Calu3 (cell line): ENCODE measurements around the gene ZBTB49. TPM values are rescaled to one million over a fixed set of nuclear protein-coding genes. Genes with fewer than 3 reads are reported as not detected.

Experiments used
- BruUV-seq: library from RNA; stranded (reverse); fragments of 400-500 nt; replicated peaks from 2 replicates; lab custom pipeline; 2021; lab: Mats Ljungman, UMichigan
- CTCF ChIA-PET: fragments of 300-600 bp; sonication (Branson Sonifier 250); formaldehyde crosslinking; loops from one replicate; lab custom pipeline; 2022; ENCODE audit warnings: antibody characterized with exemption; lab: Charles Lee
- DNase-seq: peaks from one replicate; pipeline ENCODE4 v3.0.0; 2022
- H3K27ac Mint-ChIP-seq: one replicate; pipeline ENCODE4 v1.8.0; 2022; ENCODE audit warnings: mixed read lengths; ENCODE audit not compliant: unreplicated experiment
- H3K27me3 Mint-ChIP-seq: one replicate; pipeline ENCODE4 v1.8.0; 2022; ENCODE audit warnings: mixed read lengths; ENCODE audit not compliant: unreplicated experiment
- H3K36me3 Mint-ChIP-seq: one replicate; pipeline ENCODE4 v1.8.0; 2022; ENCODE audit warnings: mild to moderate bottlenecking, moderate library complexity, mixed read lengths; ENCODE audit not compliant: insufficient read depth, unreplicated experiment
- H3K4me1 Mint-ChIP-seq: one replicate; pipeline ENCODE4 v1.8.0; 2022; ENCODE audit warnings: mild to moderate bottlenecking, low read depth, mixed read lengths; ENCODE audit not compliant: unreplicated experiment
- H3K4me3 Mint-ChIP-seq: one replicate; pipeline ENCODE4 v1.8.0; 2022; ENCODE audit warnings: mild to moderate bottlenecking, low read depth, moderate library complexity, mixed read lengths; ENCODE audit not compliant: unreplicated experiment
- H3K9me3 Mint-ChIP-seq: one replicate; pipeline ENCODE4 v1.8.0; 2022; ENCODE audit warnings: low read depth, mixed read lengths; ENCODE audit not compliant: unreplicated experiment
- intact Hi-C: fragments of 100-400 bp; cut with micrococcal nuclease; formaldehyde crosslinking; loops from one replicate; pipeline ENCODE4 v1.10.0; 2022; ENCODE audit not compliant: unreplicated experiment
- total RNA-seq: library from RNA; stranded (reverse); gene quantifications from 2 replicates; pipeline ENCODE4 v1.2.3, GENCODE V29; 2022
- TF ChIP-seq, protein P1 (sequence below): fragments of 200-600 bp; IDR thresholded peaks from one replicate; pipeline ENCODE4 v1.8.0; 2022; ENCODE audit warnings: antibody characterized with exemption; ENCODE audit not compliant: unreplicated experiment

ZBTB49 gene
- total RNA-seq, 1 experiment from 2014 or later, result 3.3 TPM

DNA sequence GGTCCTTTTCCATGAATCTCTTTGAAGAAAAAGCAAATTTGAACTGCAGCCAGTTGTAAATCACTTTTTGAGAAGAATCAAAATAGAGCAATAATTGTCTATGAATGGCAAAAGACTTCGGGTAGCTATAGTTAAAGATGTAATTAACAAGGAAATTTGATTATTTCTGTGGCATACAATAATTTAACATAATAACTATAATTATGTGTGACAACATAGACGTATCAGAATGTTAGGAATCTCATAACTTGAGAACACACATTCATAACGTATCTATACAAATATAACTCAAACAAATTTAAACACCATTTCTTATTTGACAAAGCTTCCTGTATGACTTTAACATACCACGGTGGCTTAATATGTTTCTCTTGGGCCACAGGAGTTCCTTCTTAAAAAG, 60.9 kb downstream of the ZBTB49 start:
- CTCF ChIA-PET, result interaction anchor here (0.6 kb wide), 1 partner anchor 34 kb away, joined by 4 read pairs; no protein-coding TSS in a partner anchor
- BruUV-seq, result no TSS peak

DNA sequence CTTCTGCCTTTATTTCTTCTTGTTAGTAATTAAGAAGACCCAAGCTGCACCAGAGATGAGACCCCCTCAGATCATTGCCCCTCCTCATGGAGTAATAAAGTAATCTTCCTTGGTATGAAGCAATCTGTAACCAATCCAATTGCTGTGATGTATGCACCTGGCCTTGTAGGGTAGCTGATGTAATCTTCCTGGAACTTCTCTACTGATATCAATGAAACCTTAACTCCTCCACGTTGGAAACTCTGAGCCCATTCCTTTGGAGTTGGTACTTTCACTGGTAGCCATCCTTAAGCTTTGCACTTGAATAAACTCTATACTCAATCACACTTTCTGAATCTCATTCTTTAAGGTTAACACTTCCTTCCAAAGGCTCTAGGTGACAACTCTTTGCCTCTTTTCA, 65.3 kb downstream of the ZBTB49 start:
- peaks cover 55% of the 10 kb centered on the region for H3K27me3 Mint-ChIP-seq
- CTCF ChIA-PET, result no interaction called here
- no peaks in the 10 kb centered on the region for H3K4me1 Mint-ChIP-seq
- H3K9me3 Mint-ChIP-seq, result no peaks in the 10 kb centered on the region
- no peak overlapping the region for H3K27ac Mint-ChIP-seq
- BruUV-seq, result no TSS peak
- no peaks in the 10 kb centered on the region for H3K36me3 Mint-ChIP-seq
- TF ChIP-seq, protein P1, sequence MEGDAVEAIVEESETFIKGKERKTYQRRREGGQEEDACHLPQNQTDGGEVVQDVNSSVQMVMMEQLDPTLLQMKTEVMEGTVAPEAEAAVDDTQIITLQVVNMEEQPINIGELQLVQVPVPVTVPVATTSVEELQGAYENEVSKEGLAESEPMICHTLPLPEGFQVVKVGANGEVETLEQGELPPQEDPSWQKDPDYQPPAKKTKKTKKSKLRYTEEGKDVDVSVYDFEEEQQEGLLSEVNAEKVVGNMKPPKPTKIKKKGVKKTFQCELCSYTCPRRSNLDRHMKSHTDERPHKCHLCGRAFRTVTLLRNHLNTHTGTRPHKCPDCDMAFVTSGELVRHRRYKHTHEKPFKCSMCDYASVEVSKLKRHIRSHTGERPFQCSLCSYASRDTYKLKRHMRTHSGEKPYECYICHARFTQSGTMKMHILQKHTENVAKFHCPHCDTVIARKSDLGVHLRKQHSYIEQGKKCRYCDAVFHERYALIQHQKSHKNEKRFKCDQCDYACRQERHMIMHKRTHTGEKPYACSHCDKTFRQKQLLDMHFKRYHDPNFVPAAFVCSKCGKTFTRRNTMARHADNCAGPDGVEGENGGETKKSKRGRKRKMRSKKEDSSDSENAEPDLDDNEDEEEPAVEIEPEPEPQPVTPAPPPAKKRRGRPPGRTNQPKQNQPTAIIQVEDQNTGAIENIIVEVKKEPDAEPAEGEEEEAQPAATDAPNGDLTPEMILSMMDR, result no peak
- intact Hi-C loops, result no loop called here
- no peak for DNase-seq
- H3K4me3 Mint-ChIP-seq, result no peak overlapping the region

More for the DNA sequence above, 60.9 kb downstream of the ZBTB49 start:
- Mint-ChIP-seq H3K27me3 (peaks cover 27% of the 10 kb centered on the region), H3K4me3 (no peak overlapping the region), H3K36me3 (no peaks in the 10 kb centered on the region), H3K27ac (no peak overlapping the region), H3K4me1 (no peaks in the 10 kb centered on the region), H3K9me3 (no peaks in the 10 kb centered on the region)
- no peak for DNase-seq
- intact Hi-C loops, result no loop called here
- TF ChIP-seq, protein P1, result no peak

DNA sequence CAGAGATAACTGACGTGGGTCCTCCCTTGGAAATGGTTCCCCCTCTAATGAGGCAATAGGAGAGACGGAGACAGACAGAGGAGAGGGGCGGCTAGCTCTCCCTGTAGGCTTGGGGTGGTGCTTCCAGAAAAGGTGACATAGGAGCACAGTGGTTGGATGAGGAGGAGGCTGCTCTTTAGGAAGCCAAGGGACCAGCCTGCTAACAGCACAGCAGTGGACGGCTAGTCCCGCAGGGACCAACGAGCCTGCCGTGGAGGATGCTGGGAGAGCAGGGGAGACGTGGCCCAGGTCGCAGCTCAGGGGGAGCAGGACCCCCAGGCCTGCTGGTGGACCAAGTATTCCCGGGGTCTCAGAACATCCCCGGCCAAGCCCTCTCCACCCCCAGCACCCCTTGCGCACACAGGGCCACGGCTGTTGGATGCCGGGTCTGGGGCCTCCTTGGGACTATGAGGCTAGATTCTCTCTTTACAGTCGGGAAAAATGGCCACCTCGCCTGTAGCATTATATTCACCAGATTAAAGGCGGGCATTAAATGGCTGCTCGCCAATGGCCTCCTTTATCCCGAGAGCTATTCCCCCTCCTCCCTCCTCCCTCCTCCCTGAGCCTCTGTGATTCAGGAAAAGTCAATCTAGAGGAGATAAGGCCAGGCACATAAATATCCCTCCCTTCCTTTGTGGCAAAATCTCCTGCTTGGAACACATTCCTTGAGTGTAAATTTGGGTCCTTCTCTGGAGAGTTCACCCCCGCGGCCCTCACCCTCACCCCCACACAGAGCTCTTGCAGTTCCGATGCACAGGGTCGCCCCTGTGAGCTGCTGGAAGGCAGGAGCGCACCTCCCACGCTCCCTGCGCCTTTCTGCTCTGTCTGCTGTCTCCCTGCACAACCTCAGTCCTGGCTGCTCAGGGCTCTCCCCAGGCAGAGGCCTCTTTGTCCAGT, 66.3 kb downstream of the ZBTB49 start:
- no peaks in the 10 kb centered on the region for H3K36me3 Mint-ChIP-seq
- no peak overlapping the region for H3K4me3 Mint-ChIP-seq
- H3K9me3 Mint-ChIP-seq, result no peaks in the 10 kb centered on the region
- peaks cover 55% of the 10 kb centered on the region for H3K27me3 Mint-ChIP-seq
- CTCF ChIA-PET, result no interaction called here
- TF ChIP-seq, protein P1, result no peak
- no peak overlapping the region for H3K27ac Mint-ChIP-seq
- intact Hi-C loops, result no loop called here
- no peak for DNase-seq
- BruUV-seq, result no TSS peak
- no peaks in the 10 kb centered on the region for H3K4me1 Mint-ChIP-seq

DNA sequence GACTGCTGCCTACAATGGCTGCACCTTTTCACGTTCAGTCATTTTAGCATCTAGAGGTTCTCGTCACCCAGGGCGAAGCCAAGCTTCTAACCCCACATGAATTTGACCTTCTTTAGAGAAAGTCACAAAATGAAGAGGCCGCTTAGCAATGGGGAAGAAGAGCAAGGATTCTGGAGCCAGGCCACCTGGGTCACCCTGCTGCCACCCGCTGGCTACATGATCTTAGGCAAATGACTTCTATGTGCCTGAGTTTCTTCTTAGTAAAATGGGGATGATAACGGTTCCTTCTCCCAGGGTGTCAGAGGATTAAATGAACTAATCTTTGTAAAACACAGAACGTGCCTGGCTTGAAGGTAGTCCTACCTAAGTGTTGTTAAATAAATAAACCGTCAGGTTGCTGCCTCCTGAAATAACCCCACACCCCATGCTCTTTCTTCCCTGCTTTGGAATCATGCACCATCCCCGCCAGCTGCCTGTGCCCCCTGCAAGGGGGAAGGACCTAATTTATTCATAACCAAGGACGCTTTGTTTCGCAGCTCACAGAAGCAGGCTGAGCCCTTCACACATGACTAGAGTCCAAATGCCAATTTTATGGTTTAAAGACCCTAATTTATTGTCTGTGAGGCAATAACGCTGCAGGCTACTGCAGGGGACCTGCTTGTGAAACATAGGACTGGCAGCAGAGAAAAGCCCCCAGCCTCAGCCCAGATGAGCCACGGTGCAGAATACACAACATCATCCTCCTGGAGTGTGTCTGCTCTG, 68.2 kb downstream of the ZBTB49 start:
- no peak for DNase-seq
- TF ChIP-seq, protein P1, result no peak
- CTCF ChIA-PET, result no interaction called here
- no peak overlapping the region for H3K27ac Mint-ChIP-seq
- H3K27me3 Mint-ChIP-seq, result peaks cover 48% of the 10 kb centered on the region
- BruUV-seq, result no TSS peak
- no peak overlapping the region for H3K4me3 Mint-ChIP-seq
- H3K9me3 Mint-ChIP-seq, result no peaks in the 10 kb centered on the region
- intact Hi-C loops, result no loop called here
- no peaks in the 10 kb centered on the region for H3K4me1 Mint-ChIP-seq
- H3K36me3 Mint-ChIP-seq, result no peaks in the 10 kb centered on the region
